ENCODE results near the gene RTP4.

GRCh38 chr3:187336322-187336721 lies 31.9 kb upstream of the RTP4 start:
- TF ChIP-seq, protein P1, sequence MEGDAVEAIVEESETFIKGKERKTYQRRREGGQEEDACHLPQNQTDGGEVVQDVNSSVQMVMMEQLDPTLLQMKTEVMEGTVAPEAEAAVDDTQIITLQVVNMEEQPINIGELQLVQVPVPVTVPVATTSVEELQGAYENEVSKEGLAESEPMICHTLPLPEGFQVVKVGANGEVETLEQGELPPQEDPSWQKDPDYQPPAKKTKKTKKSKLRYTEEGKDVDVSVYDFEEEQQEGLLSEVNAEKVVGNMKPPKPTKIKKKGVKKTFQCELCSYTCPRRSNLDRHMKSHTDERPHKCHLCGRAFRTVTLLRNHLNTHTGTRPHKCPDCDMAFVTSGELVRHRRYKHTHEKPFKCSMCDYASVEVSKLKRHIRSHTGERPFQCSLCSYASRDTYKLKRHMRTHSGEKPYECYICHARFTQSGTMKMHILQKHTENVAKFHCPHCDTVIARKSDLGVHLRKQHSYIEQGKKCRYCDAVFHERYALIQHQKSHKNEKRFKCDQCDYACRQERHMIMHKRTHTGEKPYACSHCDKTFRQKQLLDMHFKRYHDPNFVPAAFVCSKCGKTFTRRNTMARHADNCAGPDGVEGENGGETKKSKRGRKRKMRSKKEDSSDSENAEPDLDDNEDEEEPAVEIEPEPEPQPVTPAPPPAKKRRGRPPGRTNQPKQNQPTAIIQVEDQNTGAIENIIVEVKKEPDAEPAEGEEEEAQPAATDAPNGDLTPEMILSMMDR (conservative IDR thresholded peaks at IDR 0.05) = no peak
- TF ChIP-seq ZFX (IDR thresholded peaks at IDR 0.05) = no peak

All from C4-2B (cell line).